ENCODE data around the gene AFF3.

Gene AFF3

GRCh38 chr2:99651930-99652670 is 490.3 kb downstream of the AFF3 start:
- Histone ChIP-seq H3K4me2 (ENCODE audit: low read length) (no peak overlapping the region), H3K9me3 (ENCODE audit: low read length) (no peaks in the 10 kb centered on the region), H3K27ac (ENCODE audit: low read depth, low read length, poor library complexity, severe bottlenecking) (no peak overlapping the region), H4K20me1 (ENCODE audit: insufficient read depth, low read length) (no peaks in the 10 kb centered on the region), H3K9me2 (ENCODE audit: low read depth, low read length) (no peaks in the 10 kb centered on the region), H3F3A (ENCODE audit: insufficient read depth, low read length) (no peaks in the 10 kb centered on the region), H3K36me3 (ENCODE audit: insufficient read depth, low read length) (peaks cover 64% of the 10 kb centered on the region), H3K79me2 (ENCODE audit: insufficient read depth, low read length) (no peaks in the 10 kb centered on the region), H3K4me3 (ENCODE audit: low read depth, low read length, poor library complexity, severe bottlenecking) (no peak overlapping the region), H3K9ac (ENCODE audit: low read length) (no peak overlapping the region), H3K27me3 (ENCODE audit: insufficient read depth, low read length) (no peaks in the 10 kb centered on the region), H2AFZ (ENCODE audit: low read length) (no peak overlapping the region), H3K4me1 (ENCODE audit: insufficient read depth, low read length, severe bottlenecking) (no peaks in the 10 kb centered on the region)
- no peak for TF ChIP-seq EZH2 (IDR thresholded peaks at IDR 0.05; ENCODE audit: borderline replicate concordance, low read length)
- TF ChIP-seq, protein P1, sequence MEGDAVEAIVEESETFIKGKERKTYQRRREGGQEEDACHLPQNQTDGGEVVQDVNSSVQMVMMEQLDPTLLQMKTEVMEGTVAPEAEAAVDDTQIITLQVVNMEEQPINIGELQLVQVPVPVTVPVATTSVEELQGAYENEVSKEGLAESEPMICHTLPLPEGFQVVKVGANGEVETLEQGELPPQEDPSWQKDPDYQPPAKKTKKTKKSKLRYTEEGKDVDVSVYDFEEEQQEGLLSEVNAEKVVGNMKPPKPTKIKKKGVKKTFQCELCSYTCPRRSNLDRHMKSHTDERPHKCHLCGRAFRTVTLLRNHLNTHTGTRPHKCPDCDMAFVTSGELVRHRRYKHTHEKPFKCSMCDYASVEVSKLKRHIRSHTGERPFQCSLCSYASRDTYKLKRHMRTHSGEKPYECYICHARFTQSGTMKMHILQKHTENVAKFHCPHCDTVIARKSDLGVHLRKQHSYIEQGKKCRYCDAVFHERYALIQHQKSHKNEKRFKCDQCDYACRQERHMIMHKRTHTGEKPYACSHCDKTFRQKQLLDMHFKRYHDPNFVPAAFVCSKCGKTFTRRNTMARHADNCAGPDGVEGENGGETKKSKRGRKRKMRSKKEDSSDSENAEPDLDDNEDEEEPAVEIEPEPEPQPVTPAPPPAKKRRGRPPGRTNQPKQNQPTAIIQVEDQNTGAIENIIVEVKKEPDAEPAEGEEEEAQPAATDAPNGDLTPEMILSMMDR (IDR thresholded peaks at IDR 0.05; ENCODE audit: low read length) = no peak

- no peaks in the 10 kb centered on the region for H3K79me2 ChIP-seq (ENCODE audit: insufficient read depth, low read length)
- no peaks in the 10 kb centered on the region for H3K9me3 ChIP-seq (ENCODE audit: low read length)
- H3K9ac ChIP-seq (ENCODE audit: low read length) = no peak overlapping the region
- H3F3A ChIP-seq (ENCODE audit: insufficient read depth, low read length) = no peaks in the 10 kb centered on the region
- no peak overlapping the region for H3K4me3 ChIP-seq (ENCODE audit: low read depth, low read length, poor library complexity, severe bottlenecking)
- no peak overlapping the region for H2AFZ ChIP-seq (ENCODE audit: low read length)
- TF ChIP-seq, protein P1 (IDR thresholded peaks at IDR 0.05; ENCODE audit: low read length) = no peak
- no peak for TF ChIP-seq EZH2 (IDR thresholded peaks at IDR 0.05; ENCODE audit: borderline replicate concordance, low read length)
- H3K27ac ChIP-seq (ENCODE audit: low read depth, low read length, poor library complexity, severe bottlenecking) = no peak overlapping the region
- H3K9me2 ChIP-seq (ENCODE audit: low read depth, low read length) = no peaks in the 10 kb centered on the region
- H4K20me1 ChIP-seq (ENCODE audit: insufficient read depth, low read length) = no peaks in the 10 kb centered on the region
- no peak overlapping the region for H3K4me2 ChIP-seq (ENCODE audit: low read length)
- peaks cover 11% of the 10 kb centered on the region for H3K4me1 ChIP-seq (ENCODE audit: insufficient read depth, low read length, severe bottlenecking)
- peaks cover 70% of the 10 kb centered on the region for H3K36me3 ChIP-seq (ENCODE audit: insufficient read depth, low read length)
- H3K27me3 ChIP-seq (ENCODE audit: insufficient read depth, low read length) = no peaks in the 10 kb centered on the region
Measured at GRCh38 chr2:99648906-99649789, 493.2 kb downstream of the AFF3 start.

DNA sequence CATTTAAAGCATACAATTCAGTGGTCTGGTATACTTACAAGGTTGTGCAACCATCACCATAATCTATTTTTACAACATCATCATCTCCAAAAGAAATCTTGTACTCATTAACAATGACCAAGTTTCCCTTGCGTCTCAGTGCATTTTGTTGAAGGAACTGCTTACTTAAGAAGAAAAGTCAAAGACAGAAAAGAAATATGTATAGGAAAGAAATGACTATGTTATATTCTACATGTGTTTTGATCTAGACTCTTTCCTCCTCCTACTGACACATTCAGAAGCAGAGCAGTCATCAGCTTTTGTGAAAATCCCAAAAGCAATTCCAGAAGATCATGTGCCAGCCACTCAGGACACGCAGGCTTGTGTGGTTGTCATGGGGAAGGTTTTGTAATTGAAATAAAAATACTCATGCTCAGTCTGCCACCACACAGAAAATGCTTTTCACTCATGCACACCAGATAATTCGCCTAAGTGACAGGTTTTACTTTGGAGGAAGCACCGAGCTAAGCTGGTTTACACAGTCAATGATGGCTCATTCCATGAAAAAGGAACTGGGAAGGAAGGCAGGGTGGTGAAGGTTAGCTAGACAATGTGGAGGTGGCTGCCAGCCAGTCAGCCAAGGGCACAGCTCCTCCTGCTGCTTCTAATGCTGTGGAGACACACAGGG is 494.1 kb downstream of the AFF3 start:
- H3K4me1 ChIP-seq (ENCODE audit: insufficient read depth, low read length, severe bottlenecking) = peaks cover 11% of the 10 kb centered on the region
- H3K9ac ChIP-seq (ENCODE audit: low read length) = no peak overlapping the region
- H3K27ac ChIP-seq (ENCODE audit: low read depth, low read length, poor library complexity, severe bottlenecking) = no peak overlapping the region
- no peak overlapping the region for H3K4me2 ChIP-seq (ENCODE audit: low read length)
- H4K20me1 ChIP-seq (ENCODE audit: insufficient read depth, low read length) = no peaks in the 10 kb centered on the region
- H3K79me2 ChIP-seq (ENCODE audit: insufficient read depth, low read length) = no peaks in the 10 kb centered on the region
- H3K9me3 ChIP-seq (ENCODE audit: low read length) = no peaks in the 10 kb centered on the region
- no peaks in the 10 kb centered on the region for H3K27me3 ChIP-seq (ENCODE audit: insufficient read depth, low read length)
- no peaks in the 10 kb centered on the region for H3F3A ChIP-seq (ENCODE audit: insufficient read depth, low read length)
- no peak for TF ChIP-seq EZH2 (IDR thresholded peaks at IDR 0.05; ENCODE audit: borderline replicate concordance, low read length)
- TF ChIP-seq, protein P1 (IDR thresholded peaks at IDR 0.05; ENCODE audit: low read length) = no peak
- no peaks in the 10 kb centered on the region for H3K9me2 ChIP-seq (ENCODE audit: low read depth, low read length)
- no peak overlapping the region for H3K4me3 ChIP-seq (ENCODE audit: low read depth, low read length, poor library complexity, severe bottlenecking)
- H2AFZ ChIP-seq (ENCODE audit: low read length) = no peak overlapping the region
- peaks cover 66% of the 10 kb centered on the region for H3K36me3 ChIP-seq (ENCODE audit: insufficient read depth, low read length)

All from OCI-LY1 (cell line).